SK-N-SH (cell line): ENCODE data around the gene MYH10. TPM values are rescaled to one million over a fixed set of nuclear protein-coding genes. Genes with fewer than 3 reads are reported as not detected.

Experiments
- CTCF ChIA-PET: fragments of 300-600, 350-600 bp; formaldehyde crosslinking; extraction: SDS; loops from one replicate; lab custom pipeline; 2021; lab: Yijun Ruan, JAX
- POLR2A ChIA-PET: fragments of 350-600 bp; sonication (Branson Sonifier 250); formaldehyde crosslinking; extraction: SDS; loops from one replicate; lab custom pipeline; 2020; ENCODE audit warnings: antibody characterized with exemption, inconsistent platforms; lab: Yijun Ruan, JAX
- DNase-seq: peaks from one replicate; pipeline ENCODE4 v3.0.0; 2012
- H2AFZ ChIP-seq: fragments of 200-600 bp; sonication (generic); 2 replicates; pipeline ENCODE4 v1.8.1; 2016; ENCODE audit warnings: antibody characterized with exemption, mild to moderate bottlenecking, low read depth
- H3F3A ChIP-seq: fragments of 200-600 bp; sonication (generic); replicated peaks from 2 replicates; pipeline ENCODE3; 2016; ENCODE audit warnings: antibody characterized with exemption, mild to moderate bottlenecking; ENCODE audit not compliant: insufficient read depth
- H3K27ac ChIP-seq, 2 experiments: fragments of 200-500 bp in 1 of 2; fragments of 200-600 bp in 1 of 2; sonication (Bioruptor generic) in 1 of 2; sonication (generic), shearing (Covaris generic) in 1 of 2; 2 replicates each; pipeline versions ENCODE4 v1.5.1 to v1.6.1; 2014 to 2016; ENCODE audit warnings: low read depth in 2 of 2, inconsistent platforms in 1 of 2, low read length in 1 of 2, mild to moderate bottlenecking in 1 of 2, mixed read lengths in 1 of 2
- H3K27me3 ChIP-seq: fragments of 200-600 bp; sonication (generic), shearing (Covaris generic); 2 replicates; pipeline ENCODE4 v1.6.1; 2016; ENCODE audit warnings: mixed run types; ENCODE audit not compliant: insufficient read depth
- H3K36me3 ChIP-seq, 2 experiments: fragments of 200-500 bp in 1 of 2; fragments of 200-600 bp in 1 of 2; sonication (Bioruptor generic) in 1 of 2; sonication (generic) in 1 of 2; replicated peaks in 1 of 2; 2 replicates each; pipeline versions ENCODE3 to v1.5.1; 2014 to 2016; ENCODE audit warnings: low read length in 1 of 2, mild to moderate bottlenecking in 1 of 2; ENCODE audit not compliant: insufficient read depth in 2 of 2, control insufficient read depth in 1 of 2
- H3K4me1 ChIP-seq, 2 experiments: fragments of 200-500 bp in 1 of 2; fragments of 200-600 bp in 1 of 2; sonication (Bioruptor generic) in 1 of 2; sonication (generic), shearing (Covaris generic) in 1 of 2; 2 replicates each; pipeline versions ENCODE4 v1.5.1 to v1.6.1; 2014 to 2016; ENCODE audit warnings: low read depth in 1 of 2, low read length in 1 of 2, mixed run types in 1 of 2; ENCODE audit not compliant: insufficient read depth in 2 of 2, control insufficient read depth in 1 of 2
- H3K4me2 ChIP-seq: fragments of 200-600 bp; sonication (generic), shearing (Covaris generic); 2 replicates; pipeline ENCODE4 v1.6.1; 2017; ENCODE audit warnings: mixed run types
- H3K4me3 ChIP-seq, 2 experiments: fragments of 200-500 bp in 1 of 2; fragments of 200-600 bp in 1 of 2; sonication (Bioruptor generic) in 1 of 2; sonication (generic), shearing (Covaris generic) in 1 of 2; 2 replicates each; pipeline versions ENCODE4 v1.5.1 to v1.8.1; 2014 to 2016; ENCODE audit warnings: low read depth in 2 of 2, inconsistent platforms in 1 of 2, low read length in 1 of 2, mild to moderate bottlenecking in 1 of 2, mixed read lengths in 1 of 2, moderate library complexity in 1 of 2
- H3K79me2 ChIP-seq: fragments of 200-600 bp; sonication (generic); 2 replicates; pipeline ENCODE4 v1.8.1; 2017; ENCODE audit warnings: mild to moderate bottlenecking; ENCODE audit not compliant: insufficient read depth
- H3K9ac ChIP-seq: fragments of 200-600 bp; sonication (generic); 2 replicates; pipeline ENCODE4 v1.6.1; 2017; ENCODE audit warnings: mixed run types
- H3K9me2 ChIP-seq: fragments of 200-600 bp; sonication (generic); 2 replicates; pipeline ENCODE4 v1.6.1; 2017; ENCODE audit warnings: mixed run types
- H3K9me3 ChIP-seq: fragments of 200-600 bp; sonication (generic); 2 replicates; pipeline ENCODE4 v1.6.1; 2017; ENCODE audit warnings: mixed run types, mild to moderate bottlenecking, moderate library complexity
- H4K20me1 ChIP-seq: fragments of 200-600 bp; sonication (generic); 2 replicates; pipeline ENCODE4 v1.6.1; 2017; ENCODE audit warnings: mild to moderate bottlenecking, mixed run types; ENCODE audit not compliant: insufficient read depth
- CHD2 ChIP-seq: fragments of 150-350 bp; IDR thresholded peaks from 2 replicates; pipeline ENCODE4 v1.6.1; 2018; ENCODE audit warnings: low read length; ENCODE audit not compliant: partially characterized antibody
- ELF1 ChIP-seq: IDR thresholded peaks from 2 replicates; pipeline ENCODE4 v1.4.0; 2012
- EP300 ChIP-seq, 2 experiments: IDR thresholded peaks; 2 replicates each; pipeline versions ENCODE4 v1.4.0 to v1.6.1; 2012; ENCODE audit warnings: borderline replicate concordance in 1 of 2, low read depth in 1 of 2, low read length in 1 of 2
- EZH2phosphoT487 ChIP-seq: fragments of 200-600 bp; sonication (generic); IDR thresholded peaks from 2 replicates; pipeline ENCODE4 v1.6.1; 2017; ENCODE audit warnings: low read depth, mixed run types, mild to moderate bottlenecking, antibody characterized with exemption, moderate library complexity, borderline replicate concordance
- FOSL2 ChIP-seq: IDR thresholded peaks from 2 replicates; pipeline ENCODE4 v1.4.0; 2012; ENCODE audit warnings: low read depth, mild to moderate bottlenecking, moderate library complexity, borderline replicate concordance
- FOXJ3 ChIP-seq: sonication (generic); formaldehyde crosslinking; IDR thresholded peaks from 2 replicates; pipeline ENCODE4 v1.5.1; 2020; ENCODE audit warnings: mild to moderate bottlenecking, missing genetic modification reagents
- GABPA ChIP-seq: IDR thresholded peaks from 2 replicates; pipeline ENCODE4 v1.4.0; 2012; ENCODE audit warnings: low read depth, mild to moderate bottlenecking
- GATA2 ChIP-seq: sonication (generic); formaldehyde crosslinking; IDR thresholded peaks from 2 replicates; pipeline ENCODE4 v1.5.0; 2020; ENCODE audit warnings: mild to moderate bottlenecking, missing genetic modification reagents
- MXI1 ChIP-seq: IDR thresholded peaks from 2 replicates; pipeline ENCODE4 v1.6.1; 2012; ENCODE audit warnings: mild to moderate bottlenecking, low read depth, low read length, improper control_type of control experiment
- NFIC ChIP-seq: IDR thresholded peaks from 2 replicates; pipeline ENCODE4 v1.4.0; 2012; ENCODE audit warnings: borderline replicate concordance
- NRF1 ChIP-seq: IDR thresholded peaks from 2 replicates; pipeline ENCODE4 v1.6.1; 2012; ENCODE audit warnings: low read depth, mild to moderate bottlenecking, low read length
- POLR2AphosphoS5 ChIP-seq: IDR thresholded peaks from 2 replicates; pipeline ENCODE4 v1.6.1; 2012; ENCODE audit warnings: low read depth, low read length
- RFX5 ChIP-seq: IDR thresholded peaks from 2 replicates; pipeline ENCODE4 v1.6.1; 2012; ENCODE audit warnings: mild to moderate bottlenecking, improper control_type of control experiment, low read length
- RXRA ChIP-seq: IDR thresholded peaks from 2 replicates; pipeline ENCODE4 v1.4.0; 2012; ENCODE audit warnings: low read depth, mild to moderate bottlenecking, borderline replicate concordance
- SMC3 ChIP-seq: IDR thresholded peaks from 2 replicates; pipeline ENCODE4 v1.6.1; 2012; ENCODE audit warnings: low read depth, low read length, improper control_type of control experiment
- TCF12 ChIP-seq: IDR thresholded peaks from 2 replicates; pipeline ENCODE4 v1.4.0; 2012
- USF2 ChIP-seq: fragments of 150-350 bp; IDR thresholded peaks from 2 replicates; pipeline ENCODE4 v1.6.1; 2017; ENCODE audit warnings: antibody characterized with exemption, low read length, low read depth, borderline replicate concordance
- WGBS: methylation state at CpG from one replicate; pipeline ENCODE4 v1.1.6; 2017; ENCODE audit warnings: low lambda C conversion rate; 5-methylcytosine and 5-hydroxymethylcytosine counted together
- polyA plus RNA-seq, 3 experiments: library from polyadenylated mRNA; depleted of rRNA; stranded (reverse); fragments of >200 nt; gene quantifications; 2 replicates each; pipeline ENCODE4 v1.2.3, GENCODE V29; 2012
- TF ChIP-seq, protein P1 (sequence below): IDR thresholded peaks from 2 replicates; pipeline ENCODE4; 2012
- TF ChIP-seq, protein P2 (sequence below): IDR thresholded peaks from 2 replicates; pipeline ENCODE4 v1.4.0; 2012; ENCODE audit warnings: low read depth, borderline replicate concordance
- TF ChIP-seq, protein P3 (sequence below): IDR thresholded peaks from 2 replicates; pipeline ENCODE4 v1.4.0; 2012; ENCODE audit warnings: low read depth

The MYH10 gene
- polyA plus RNA-seq, 1 of the 3 experiments (the other 2 are of a cell fraction), result 64.2 TPM

GRCh38 chr17:8477171-8477570 is 153.4 kb downstream of the MYH10 start:
- Histone ChIP-seq H3K9me3 (no peaks in the 10 kb centered on the region), H3K4me2 (no peak overlapping the region), H3F3A (peaks cover 31% of the 10 kb centered on the region), H2AFZ (no peak overlapping the region), H3K9ac (no peak overlapping the region), H3K4me1 (no peaks in the 10 kb centered on the region), H3K36me3 (peaks cover 53 to 85% of the 10 kb centered on the region in 2 experiments), H3K27ac (no peak overlapping the region), H3K9me2 (no peaks in the 10 kb centered on the region), H3K79me2 (no peaks in the 10 kb centered on the region), H4K20me1 (no peaks in the 10 kb centered on the region), H3K27me3 (no peaks in the 10 kb centered on the region), H3K4me3 (no peak overlapping the region)
- WGBS, result 93% methylated on average over 8 of the region's 8 CpGs
- ChIA-PET CTCF (interaction anchor here (0.8 to 1.3 kb wide), 2 partner anchors 13 to 269 kb away, joined by 3 read pairs; no protein-coding TSS in a partner anchor), POLR2A (no interaction called here)
- TF ChIP-seq EP300 (IDR thresholded peaks at IDR 0.05; ENCODE audit: borderline replicate concordance in 1 of 2, low read depth in 1 of 2, low read length in 1 of 2) (no peak), NFIC (no peak), RXRA (no peak), RFX5 (no peak), MXI1 (no peak)
- TF ChIP-seq, protein P1, sequence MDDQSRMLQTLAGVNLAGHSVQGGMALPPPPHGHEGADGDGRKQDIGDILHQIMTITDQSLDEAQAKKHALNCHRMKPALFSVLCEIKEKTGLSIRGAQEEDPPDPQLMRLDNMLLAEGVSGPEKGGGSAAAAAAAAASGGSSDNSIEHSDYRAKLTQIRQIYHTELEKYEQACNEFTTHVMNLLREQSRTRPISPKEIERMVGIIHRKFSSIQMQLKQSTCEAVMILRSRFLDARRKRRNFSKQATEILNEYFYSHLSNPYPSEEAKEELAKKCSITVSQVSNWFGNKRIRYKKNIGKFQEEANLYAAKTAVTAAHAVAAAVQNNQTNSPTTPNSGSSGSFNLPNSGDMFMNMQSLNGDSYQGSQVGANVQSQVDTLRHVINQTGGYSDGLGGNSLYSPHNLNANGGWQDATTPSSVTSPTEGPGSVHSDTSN, result no peak
- no peak for DNase-seq

DNA sequence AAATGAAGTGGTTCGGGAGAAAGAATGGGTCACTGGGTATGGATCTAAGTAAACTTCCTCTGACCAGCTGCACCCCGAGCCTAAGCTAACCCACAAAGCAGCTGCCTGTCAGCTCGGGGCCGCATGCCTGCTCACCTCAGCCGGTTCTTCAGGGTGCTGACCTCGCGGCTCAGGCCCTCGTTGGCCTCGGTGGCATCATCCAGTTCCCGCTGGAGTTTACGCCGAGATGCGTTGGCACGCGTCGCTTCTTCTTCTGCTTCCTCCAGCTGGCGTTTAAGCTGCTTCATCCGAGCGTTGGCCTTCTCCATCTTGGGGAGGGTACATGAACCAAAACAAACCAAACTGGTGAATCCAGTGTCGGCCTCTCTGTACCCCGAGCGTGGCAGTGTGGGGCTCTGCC is 153.8 kb downstream of the MYH10 start:
- no peaks in the 10 kb centered on the region for H3K27me3 ChIP-seq
- H2AFZ ChIP-seq, result no peak overlapping the region
- ChIA-PET POLR2A (no interaction called here), CTCF (interaction anchor here (0.8 to 1.3 kb wide), 3 partner anchors 13 to 270 kb away, joined by 3 read pairs; no protein-coding TSS in a partner anchor)
- no peaks in the 10 kb centered on the region for H4K20me1 ChIP-seq
- H3K4me3 ChIP-seq, result no peak overlapping the region
- no peak overlapping the region for H3K4me2 ChIP-seq
- no peak for TF ChIP-seq GABPA
- no peak for TF ChIP-seq TCF12
- no peak for TF ChIP-seq RXRA
- no peak for TF ChIP-seq POLR2AphosphoS5
- no peak for TF ChIP-seq FOSL2
- no peak for TF ChIP-seq FOXJ3 (CRISPR knock-in tag)
- no peak for TF ChIP-seq USF2
- no peak for TF ChIP-seq GATA2 (CRISPR knock-in tag)
- no peak for TF ChIP-seq EZH2phosphoT487
- no peak for TF ChIP-seq SMC3
- no peak for TF ChIP-seq ELF1
- TF ChIP-seq, protein P2, sequence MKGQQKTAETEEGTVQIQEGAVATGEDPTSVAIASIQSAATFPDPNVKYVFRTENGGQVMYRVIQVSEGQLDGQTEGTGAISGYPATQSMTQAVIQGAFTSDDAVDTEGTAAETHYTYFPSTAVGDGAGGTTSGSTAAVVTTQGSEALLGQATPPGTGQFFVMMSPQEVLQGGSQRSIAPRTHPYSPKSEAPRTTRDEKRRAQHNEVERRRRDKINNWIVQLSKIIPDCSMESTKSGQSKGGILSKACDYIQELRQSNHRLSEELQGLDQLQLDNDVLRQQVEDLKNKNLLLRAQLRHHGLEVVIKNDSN, result no peak
- TF ChIP-seq, protein P1, result no peak
- TF ChIP-seq NRF1, result no peak
- TF ChIP-seq MXI1, result no peak
- TF ChIP-seq, protein P3, sequence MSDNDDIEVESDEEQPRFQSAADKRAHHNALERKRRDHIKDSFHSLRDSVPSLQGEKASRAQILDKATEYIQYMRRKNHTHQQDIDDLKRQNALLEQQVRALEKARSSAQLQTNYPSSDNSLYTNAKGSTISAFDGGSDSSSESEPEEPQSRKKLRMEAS, result no peak
- no peak for TF ChIP-seq CHD2
- peaks cover 54 to 85% of the 10 kb centered on the region in 2 experiments for H3K36me3 ChIP-seq
- H3F3A ChIP-seq, result peaks cover 33% of the 10 kb centered on the region
- no peaks in the 10 kb centered on the region for H3K9me2 ChIP-seq
- H3K79me2 ChIP-seq, result no peaks in the 10 kb centered on the region
- no peaks in the 10 kb centered on the region for H3K9me3 ChIP-seq
- 96% methylated on average over 12 of the region's 22 CpGs for WGBS
- no peaks in the 10 kb centered on the region for H3K4me1 ChIP-seq
- no peak for DNase-seq
- H3K9ac ChIP-seq, result no peak overlapping the region
- H3K27ac ChIP-seq, result no peak overlapping the region
